ENCODE data around the gene LPP.
A peak's percentile ranks its signal among the peaks of the same experiment; 100 is the strongest.

The LPP gene

DNA sequence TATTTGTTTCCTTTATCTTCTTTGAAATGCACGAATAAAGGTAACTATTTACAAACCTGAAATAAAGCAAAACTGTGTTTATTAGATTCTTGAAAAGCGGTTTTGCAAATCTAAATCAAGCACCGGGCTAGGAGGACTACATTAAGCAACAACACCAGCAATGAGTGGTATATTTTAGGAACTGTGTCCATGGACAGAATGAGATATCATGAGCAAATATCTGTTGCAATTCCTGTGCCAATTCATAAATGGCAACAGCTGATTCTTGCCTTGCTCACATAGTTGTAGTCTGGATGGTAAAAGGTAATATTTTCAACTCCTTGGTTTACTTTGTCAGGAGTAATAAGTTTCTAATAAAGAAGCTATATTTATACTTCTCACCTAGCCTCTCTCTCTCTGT, 403.3 kb downstream of the LPP start:
- DNase-seq (ENCODE audit: low spot score), result no peak

DNA sequence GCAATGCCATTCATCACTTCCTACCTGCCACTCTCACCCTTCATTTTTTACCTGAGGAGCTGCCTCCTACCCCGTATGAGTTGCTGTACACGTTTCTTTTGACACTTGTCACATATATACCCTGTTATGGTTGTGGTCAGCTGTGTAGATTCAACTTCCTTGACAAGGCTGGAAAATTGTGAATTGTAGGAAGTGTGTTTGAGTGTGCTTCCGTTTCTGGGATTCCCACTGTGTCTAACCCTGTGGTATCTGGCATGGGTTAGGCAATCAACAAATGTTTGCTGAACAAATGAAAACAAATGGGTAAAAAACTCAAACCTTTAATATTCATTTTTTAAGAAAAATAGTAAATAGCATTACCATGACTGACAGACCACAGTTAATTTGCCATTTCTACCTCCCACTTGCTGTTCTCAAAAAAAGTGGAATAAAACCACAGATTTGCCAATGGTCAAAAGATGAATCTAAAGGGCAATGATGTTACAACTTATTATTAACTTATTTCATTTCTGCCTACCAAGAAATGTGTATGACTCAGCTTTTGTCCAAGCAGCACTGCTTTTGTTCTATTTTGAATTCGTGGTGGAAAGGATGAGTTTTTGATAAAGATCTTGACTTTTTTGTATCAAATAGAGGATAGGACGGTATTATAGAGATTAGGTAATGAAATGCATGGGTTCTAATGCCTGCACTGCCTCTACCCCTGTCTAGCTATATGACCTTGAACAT, 404.6 kb downstream of the LPP start:
- no peak for DNase-seq (ENCODE audit: low spot score)

DNA sequence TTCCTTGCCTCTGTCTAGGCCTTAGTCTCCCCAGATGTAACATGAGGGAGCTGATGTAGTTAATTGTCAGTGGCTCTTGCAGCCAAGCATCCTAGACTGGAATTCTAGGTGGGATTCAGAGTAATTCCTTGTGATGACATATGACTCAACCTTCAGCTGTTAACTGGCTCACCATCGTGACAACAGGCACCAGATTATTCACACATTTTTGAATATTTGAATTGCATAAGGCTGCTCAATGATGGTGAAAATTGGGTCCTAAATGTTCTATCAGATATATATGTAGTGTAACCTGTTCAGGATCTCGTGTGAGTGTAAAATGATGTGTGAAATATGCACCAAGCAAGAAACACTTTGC, 405.1 kb downstream of the LPP start:
- DNase-seq (ENCODE audit: low spot score), result no peak

DNA sequence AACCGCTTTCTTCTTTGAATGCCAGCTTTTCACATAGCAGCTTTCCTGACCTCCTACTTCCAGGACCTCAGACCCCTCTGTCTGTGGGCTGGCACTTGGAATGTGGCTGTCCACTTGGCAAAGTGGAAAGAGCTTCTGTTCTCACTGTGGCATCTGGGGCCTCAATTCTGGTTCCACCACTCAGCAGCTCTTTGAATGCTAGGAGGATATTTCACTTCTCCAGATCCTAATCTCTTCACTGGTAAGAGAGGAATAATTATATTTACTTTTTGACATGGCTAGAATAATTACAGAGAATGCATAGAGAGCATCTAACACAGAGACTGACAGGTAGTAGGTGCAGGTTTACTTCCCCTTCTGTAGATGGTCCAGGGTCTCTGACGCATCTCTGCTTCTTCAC, 405.9 kb downstream of the LPP start:
- DNase-seq (ENCODE audit: low spot score), result no peak

DNA sequence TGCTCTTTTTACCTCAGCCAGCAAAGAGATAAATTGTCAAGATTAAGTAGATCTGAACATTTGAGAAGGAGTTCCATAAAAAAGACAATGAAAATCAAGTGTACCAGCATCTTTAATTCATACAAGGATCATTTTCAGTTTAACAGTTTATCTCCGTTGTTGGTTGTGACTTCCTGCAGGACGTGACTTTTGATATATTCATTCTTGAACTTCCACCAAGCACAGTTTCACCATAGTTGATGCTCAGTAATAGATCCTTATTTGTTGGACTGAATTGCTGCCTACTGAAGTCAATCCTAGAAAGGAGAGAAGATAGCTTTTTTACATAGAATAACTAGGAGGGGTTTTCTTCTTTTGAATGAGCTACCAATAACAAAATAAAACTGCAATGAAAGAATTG, 408.2 kb downstream of the LPP start:
- DNase-seq (ENCODE audit: low spot score), result no peak

DNA sequence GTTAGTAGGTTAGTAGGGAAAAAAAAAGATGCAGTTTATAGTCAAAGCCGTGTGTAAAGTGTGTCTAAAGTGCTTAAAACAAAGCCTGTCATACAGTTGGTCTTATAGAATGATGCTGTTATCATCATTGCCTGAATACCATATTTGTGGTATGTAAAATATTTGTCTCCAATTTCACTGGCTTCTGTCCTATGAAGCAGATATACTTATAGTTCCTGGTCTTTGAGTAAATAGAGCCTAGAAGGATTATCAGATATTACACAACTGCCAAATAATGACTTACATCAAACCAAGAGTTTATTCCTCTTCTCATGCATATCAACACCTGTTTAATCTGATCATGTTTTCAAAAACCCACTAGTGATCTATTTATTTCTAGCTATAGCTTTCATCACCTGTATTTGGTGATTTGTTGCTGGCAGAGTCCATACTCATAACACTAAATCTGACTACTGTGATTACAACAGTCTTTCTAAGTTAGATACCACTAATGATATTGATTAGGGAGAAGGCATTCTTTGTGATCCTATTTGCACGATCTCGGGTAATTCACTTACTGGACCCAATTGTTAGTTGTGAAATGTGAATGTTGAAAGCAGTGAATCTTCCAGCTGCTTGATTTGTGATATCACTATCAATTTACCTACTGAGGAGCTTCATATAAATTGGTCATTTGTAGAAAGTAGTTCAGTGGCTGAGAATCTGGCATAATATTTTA, 413.7 kb downstream of the LPP start:
- no peak for DNase-seq (ENCODE audit: low spot score)

DNA sequence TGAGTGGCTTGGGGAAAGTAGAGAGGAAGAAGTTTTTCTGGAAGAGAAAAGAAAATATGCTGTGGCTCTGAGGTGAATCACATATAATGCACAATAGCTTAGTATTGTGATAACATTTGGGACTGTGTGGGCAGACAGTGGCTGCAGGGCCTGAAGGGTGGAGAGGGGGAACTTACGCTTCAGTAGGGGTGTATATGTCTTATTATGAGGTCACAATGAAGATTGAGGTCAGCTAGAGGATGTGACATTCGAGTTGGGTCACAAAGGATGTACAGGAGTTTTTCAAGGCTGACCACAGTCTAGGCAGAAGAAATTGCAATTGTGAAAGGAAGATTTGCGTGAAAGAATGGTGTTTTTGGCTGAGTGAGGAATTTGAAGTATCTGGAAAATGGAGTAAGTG, 414.8 kb downstream of the LPP start:
- DNase-seq (ENCODE audit: low spot score), result no peak

DNA sequence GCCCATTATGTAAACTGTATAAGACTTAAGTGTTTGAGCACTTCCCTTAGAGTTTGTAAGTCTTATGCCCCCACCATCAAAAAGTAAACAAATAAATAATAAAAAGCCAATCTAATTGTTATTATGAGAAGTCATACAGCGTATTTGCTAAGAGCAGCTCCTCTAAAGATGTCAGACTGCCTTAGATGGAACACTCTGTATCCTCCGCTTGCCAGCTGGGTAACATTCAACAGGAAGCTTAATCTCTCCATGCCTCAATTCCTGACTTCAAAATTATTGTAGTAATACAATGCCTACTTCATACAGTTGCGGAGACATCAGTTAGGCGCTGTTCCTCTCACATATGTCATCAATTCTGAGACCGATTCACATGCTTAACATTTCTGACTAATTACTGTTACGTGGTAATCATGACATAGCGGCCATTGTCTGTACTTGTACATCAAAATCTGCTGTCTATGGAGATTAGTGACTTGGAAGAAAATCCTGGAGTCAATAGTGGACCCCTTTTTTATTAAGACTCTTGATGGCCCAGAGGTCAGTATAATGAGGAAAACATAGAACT, 417.7 kb downstream of the LPP start:
- no peak for DNase-seq (ENCODE audit: low spot score)

DNA sequence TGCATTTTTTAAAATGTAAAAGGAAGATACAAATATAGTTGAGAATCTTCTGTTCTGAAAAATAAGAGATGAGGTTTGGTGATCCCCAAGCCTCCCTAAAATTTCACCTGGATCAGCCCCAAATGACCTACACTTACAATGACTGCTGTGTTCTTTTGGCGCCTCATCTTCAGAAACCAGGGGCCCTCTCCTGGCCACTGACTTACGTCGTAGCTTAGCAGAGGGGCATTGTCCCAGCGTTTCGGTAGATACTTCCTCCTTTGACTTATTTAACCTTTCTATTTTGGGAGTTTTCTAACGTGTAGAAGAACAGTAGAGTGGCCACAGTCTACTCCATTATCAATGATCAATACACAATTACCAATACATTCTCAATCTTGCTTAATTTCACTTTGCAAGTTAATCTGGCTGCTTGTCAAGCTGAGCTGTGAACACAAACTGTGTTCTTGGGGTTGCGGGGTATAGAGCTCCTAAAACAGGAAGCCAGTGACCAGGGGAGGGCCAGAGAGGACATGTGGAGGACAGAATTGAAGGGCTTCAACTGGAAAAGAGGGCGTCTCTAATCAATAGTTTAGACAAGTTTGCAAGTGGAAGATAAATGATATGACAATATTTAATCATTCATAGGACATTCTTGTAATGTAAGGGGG, 419.5 kb downstream of the LPP start:
- DNase-seq (ENCODE audit: low spot score), result no peak

DNA sequence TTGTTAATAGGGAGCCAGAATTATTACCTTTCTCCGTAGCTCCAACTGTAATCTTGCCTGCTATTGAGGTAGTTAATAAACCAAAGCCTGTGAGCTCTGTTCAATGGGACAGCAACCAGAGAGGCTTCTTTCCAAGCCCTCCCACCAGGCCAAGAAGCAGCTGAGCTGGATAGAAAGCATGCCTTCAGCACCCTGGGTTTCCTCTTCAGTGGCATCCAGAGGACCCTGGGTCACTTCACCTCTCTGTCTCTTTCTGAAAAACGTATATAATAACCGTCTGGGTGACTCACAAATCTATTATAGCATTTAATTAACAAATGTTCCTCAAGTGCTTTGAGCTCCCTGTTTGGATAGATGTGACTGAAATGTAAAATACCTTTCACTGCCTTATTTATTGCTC, 420.0 kb downstream of the LPP start:
- no peak for DNase-seq (ENCODE audit: low spot score)

DNA sequence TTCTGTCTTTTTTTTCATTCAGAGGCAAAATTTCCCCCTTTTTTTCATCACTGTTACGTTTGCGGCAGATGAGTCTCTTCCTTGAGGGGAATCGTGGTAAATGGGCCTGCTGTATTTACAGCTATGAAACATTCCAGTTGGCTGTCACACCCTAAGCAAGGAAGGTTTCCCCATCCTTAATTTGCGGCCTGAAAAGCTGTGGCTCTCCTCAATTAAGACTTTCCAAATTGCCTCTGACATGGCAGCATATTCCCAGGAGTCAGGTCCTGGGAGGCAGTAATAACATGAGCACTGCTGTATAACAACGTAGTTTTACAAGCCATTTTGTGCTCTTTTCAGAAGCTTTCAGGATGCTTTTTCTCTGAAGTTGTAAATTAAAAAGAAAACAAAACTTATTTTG, 420.9 kb downstream of the LPP start:
- no peak for DNase-seq (ENCODE audit: low spot score)

DNA sequence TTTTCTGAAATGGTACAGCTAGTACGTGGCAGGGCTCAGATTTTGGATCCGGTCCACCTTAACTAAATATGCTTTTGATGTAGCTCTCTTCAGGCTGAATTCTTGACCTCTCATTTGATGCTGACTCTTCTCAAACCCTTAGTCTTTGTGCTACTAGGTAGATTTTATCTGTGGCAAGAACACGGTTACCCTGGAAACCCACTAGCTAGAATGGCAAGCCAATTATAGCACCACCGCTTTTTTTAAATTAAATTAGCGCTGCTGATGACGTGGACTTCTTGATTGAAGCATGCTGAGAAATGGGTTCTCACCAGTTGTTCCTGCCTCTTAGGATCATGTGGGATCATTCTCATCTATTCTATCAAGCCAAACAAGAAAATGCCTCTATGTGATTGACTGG, 421.5 kb downstream of the LPP start:
- DNase-seq (ENCODE audit: low spot score), result no peak

DNA sequence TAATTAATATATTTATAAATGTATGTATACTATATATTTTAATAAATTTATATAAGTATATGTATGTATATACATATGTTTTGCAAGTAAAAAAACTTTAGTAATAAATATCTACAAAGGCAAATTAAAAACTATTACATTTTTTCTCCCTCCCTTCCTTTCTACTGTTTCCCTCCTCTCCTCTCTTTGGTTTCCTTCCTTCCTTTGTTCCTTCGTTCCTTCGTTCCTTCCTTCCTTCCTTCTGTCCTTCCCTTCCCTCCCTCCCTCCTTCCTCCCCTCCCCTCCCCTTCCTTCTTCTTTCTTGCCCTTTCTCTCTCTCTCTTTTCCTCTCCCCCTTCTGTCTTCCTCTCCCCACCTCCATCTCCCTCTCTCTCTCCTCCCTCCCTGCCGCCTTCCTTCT, 423.6 kb downstream of the LPP start:
- no peak for DNase-seq (ENCODE audit: low spot score)

DNA sequence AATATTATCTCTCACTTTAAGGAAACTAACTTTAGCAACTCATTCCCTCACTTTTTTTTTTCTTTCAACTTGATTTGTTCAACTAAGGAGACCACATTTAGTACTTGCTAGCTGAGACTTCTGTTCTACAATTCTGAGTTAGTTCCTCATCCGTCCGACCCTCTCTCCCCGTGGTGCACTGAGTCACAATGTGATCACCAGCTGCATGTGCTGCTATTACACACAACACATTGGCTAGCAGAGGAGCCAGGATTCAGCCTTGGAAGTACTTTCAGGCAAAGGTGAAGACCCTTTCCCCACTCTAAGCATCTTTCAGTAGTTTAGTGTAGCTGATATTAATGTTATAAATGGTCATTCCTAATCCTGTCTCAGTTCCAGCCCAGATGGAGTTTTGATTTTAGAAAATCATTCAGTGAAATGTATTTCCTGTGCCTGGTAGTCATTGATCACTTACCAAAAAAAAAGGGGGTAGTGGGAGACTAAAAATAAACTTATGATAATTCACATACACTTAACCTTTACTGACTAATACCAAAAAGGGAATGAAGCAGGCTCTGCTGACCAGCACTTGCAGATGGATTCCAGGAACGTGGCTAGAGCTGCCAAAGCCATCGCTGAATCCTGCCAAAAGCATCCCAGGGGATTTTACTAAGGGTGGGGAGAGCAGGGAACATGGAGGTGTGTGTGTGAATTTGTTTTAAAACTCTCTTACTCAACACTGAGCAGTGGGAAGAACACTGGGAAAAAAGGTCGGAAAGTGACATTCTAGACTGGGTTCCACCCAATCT, 424.8 kb downstream of the LPP start:
- DNase-seq (ENCODE audit: low spot score), result no peak

DNA sequence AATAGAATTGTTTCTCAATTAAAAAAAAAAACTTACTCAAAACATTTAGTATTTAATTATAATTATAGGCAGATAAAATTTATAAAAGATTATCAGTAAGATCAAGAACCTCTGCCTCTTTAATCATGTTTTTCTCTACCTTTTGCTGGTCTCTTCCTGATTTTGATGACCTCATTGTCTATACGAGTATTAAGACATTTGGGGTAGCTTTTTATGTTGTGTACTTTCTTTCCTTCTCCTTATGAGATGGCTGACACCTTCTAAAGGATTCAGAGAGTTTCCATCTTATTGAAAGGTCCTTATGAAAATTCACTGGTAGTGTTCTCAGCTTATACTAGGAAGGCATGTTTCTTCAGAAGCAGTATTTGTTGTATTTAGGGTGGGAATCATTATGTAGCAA, 426.3 kb downstream of the LPP start:
- DNase-seq (ENCODE audit: low spot score), result no peak

DNA sequence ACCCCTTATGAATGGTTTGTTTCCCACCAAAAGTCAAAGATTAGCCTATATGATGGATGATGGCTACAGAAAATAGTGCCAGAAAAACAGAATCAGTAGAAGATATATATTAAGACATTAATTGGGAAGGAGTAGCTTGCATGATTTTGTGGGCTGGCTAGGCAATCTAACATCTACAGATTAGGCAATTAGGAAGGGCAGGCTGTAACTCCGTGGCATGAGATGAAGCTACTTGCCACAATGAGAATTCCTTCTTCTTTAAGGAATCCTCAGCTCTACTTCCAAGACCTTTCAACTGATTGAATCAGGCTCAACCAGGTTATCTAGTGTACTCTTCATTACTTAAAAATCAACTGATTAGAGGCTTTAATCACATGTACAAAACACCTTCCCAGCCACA, 426.7 kb downstream of the LPP start:
- no peak for DNase-seq (ENCODE audit: low spot score)

DNA sequence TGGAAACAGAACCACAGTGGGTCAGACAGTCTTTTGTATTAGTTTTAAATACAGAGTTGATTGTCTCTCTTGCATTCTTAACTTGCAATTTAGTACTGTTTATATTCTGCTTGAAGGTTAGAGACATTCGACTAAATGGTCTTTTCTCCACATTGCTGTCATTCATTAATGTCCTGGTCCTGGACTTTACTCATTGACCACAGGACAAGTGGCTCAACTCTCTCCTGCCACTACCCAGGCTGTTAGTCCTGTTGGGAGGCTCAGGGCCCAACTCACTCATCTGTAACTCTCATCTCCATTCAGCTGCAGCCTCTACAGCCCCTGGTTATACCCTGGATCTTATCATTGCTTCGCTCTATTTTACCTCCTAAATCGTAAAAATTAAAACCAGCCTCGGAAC, 427.4 kb downstream of the LPP start:
- DNase-seq (ENCODE audit: low spot score), result no peak

DNA sequence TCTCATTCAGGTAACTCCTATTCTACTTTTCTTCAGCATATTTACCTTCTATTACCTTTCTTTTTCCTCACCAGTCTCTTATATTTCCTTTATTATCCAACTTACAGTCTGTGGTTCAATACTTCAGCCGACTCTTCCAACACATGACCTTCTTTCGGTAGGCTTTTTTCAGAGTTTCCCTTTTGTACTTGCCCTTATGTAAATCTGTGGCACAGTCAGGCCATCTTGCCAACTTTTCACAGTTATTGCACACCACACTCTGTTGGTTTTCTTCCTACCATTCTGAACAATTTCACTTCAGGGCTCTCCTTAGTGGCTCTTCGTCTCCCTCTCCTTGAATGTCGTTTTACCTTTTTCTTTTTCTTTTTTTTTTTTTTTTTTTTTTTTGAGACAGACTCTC, 427.8 kb downstream of the LPP start:
- DNase-seq (ENCODE audit: low spot score), result no peak

DNA sequence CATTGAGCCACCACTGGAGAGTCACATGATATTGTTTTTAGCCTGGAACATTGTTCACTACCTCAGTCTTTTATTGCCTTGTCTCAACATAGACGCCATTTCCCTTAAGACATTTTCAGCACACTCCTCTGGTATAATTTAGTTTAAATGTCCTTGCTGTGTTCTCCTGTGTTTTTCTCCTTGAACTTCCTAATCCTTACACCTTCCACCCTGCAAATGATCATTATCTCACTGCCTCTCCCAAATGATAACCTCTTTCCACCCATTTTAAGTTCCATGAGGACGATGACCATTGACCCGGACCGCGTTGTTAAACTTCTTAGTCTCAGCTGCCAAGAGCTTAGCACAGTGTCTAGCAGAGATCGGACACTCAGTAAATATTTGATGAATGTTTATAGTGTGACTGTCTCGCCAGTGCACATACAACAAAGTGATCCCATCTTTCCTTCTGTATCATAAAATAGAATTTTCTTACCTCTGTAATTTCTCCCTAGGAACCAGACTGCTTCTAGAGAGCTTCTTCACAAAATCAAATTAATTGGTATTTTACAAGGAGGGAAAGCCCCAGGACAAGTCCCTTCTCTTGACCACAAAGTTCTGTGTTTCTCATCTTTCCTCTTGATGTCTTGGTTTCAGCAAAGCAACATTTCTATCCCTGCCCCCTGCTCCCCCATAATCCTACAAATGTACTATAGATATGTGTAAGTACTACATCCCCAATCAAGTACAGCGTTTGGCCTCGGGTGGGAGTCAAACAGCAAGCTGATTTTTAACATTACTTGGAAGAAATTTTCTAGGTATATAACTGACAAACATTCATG, 429.6 kb downstream of the LPP start:
- no peak for DNase-seq (ENCODE audit: low spot score)

DNA sequence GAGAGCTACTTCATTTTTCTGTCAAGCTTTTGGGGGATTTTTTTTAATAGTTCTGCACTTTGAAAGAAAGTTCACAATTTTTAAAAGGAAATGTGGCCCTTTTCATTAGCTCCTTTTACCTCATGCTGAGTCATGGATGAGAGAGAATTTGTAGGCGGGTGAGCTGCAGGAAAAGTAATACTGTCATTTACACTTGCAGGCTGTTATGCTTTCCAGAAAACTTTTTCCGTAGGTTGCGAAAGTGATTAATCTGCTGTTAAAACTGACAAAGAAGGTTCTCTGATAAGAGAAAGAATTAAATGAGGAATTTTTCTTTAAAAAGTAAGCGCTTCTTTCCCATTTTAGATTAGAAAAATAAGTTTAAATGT, 430.2 kb downstream of the LPP start:
- peak; percentile 50 for DNase-seq (ENCODE audit: low spot score)

DNA sequence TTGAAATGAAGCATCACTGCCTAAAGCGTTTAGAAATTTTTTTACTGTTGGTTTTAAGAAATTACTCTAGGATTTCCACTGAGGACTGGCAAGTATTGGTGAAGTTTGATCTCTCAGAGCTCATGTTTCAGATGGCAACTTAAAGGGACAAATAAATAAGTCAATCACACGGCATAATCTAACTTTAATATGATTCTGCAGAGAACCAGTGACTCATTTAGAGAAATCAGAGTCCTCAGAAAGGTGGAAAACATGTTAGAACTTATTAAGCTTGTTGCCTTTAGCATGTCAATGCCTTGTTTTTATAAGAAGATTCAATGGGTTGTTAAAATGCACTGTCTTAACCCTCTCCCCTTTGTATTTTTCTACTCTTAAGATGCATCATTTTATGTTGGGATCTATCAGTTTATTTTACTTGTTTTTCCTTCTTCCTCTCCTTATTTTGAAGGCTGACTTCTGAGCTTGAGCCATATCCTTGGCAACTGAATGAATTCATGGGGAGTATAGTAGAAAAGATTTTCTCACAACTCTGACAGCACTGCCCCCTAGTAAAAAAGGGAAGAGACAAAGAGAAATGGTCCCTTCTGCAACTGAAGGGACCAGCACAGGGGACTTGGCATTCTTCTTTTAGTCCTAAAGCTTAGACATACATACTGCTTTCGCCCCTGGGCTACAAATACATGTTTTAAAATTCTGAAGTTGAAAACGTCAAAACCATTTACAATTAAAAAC, 431.2 kb downstream of the LPP start:
- no peak for DNase-seq (ENCODE audit: low spot score)

Data from COLO829 (cell line).